ENCODE results near the gene SLC7A1. TPM values are rescaled to one million over a fixed set of nuclear protein-coding genes. Genes with fewer than 3 reads are reported as not detected.

SLC7A1 gene
- total RNA-seq, 1 experiment from 2014 or later: 84.5 TPM

DNA sequence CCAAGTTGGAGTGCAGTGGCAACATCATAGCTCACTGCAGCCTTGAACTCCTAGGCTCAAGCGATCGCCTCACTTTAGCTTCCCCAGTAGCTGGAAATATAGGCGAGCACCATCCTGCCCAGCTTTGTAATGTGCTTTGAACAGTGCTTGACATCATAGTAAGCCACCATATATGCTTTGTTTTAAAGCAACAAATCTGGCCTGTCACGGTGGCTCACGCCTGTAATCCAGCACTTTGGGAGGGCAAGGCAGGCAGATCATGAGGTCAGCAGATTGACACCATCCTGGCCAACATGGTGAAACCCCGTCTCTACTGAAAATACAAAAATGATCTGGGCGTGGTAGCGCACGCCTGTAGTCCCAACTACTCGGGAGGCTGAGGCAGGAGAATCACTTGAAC is 1.8 kb upstream of the SLC7A1 start:
- DNase-seq (ENCODE audit: low spot score) (no peak), ATAC-seq (no peak)
- POLR2A ChIA-PET: no interaction called here
- H3K4me1 Mint-ChIP-seq: peaks cover 28% of the 10 kb centered on the region
- TF ChIP-seq FOXJ3 (CRISPR knock-in tag; IDR thresholded peaks at IDR 0.05; ENCODE audit: borderline replicate concordance): no peak
- TF ChIP-seq IRF2 (CRISPR knock-in tag; IDR thresholded peaks at IDR 0.05; ENCODE audit: borderline replicate concordance, low read depth): no peak
- TF ChIP-seq SMAD3 (CRISPR knock-in tag; IDR thresholded peaks at IDR 0.05; ENCODE audit: borderline replicate concordance): no peak
- TF ChIP-seq ZNF671 (CRISPR knock-in tag; IDR thresholded peaks at IDR 0.05): no peak
- TF ChIP-seq GTF2I (CRISPR knock-in tag; conservative IDR thresholded peaks at IDR 0.05): no peak
- no peak for TF ChIP-seq ATF1 (CRISPR knock-in tag; IDR thresholded peaks at IDR 0.05)
- TF ChIP-seq, protein P1, sequence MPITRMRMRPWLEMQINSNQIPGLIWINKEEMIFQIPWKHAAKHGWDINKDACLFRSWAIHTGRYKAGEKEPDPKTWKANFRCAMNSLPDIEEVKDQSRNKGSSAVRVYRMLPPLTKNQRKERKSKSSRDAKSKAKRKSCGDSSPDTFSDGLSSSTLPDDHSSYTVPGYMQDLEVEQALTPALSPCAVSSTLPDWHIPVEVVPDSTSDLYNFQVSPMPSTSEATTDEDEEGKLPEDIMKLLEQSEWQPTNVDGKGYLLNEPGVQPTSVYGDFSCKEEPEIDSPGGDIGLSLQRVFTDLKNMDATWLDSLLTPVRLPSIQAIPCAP (CRISPR knock-in tag; IDR thresholded peaks at IDR 0.05): no peak
- TF ChIP-seq SP1 (CRISPR knock-in tag; conservative IDR thresholded peaks at IDR 0.05): no peak
- no peak for TF ChIP-seq ZNF317 (CRISPR knock-in tag; IDR thresholded peaks at IDR 0.05; ENCODE audit: borderline replicate concordance, low read depth)
- no peak for TF ChIP-seq SMAD4 (CRISPR knock-in tag; IDR thresholded peaks at IDR 0.05)
- no peak for TF ChIP-seq ZNF219 (CRISPR knock-in tag; IDR thresholded peaks at IDR 0.05; ENCODE audit: borderline replicate concordance)
- no peak for TF ChIP-seq NR3C1 (CRISPR knock-in tag; conservative IDR thresholded peaks at IDR 0.05; ENCODE audit: low read depth)
- no peaks in the 10 kb centered on the region for H3K36me3 Mint-ChIP-seq
- CTCF ChIA-PET: no interaction called here
- no peak overlapping the region for H3K4me3 Mint-ChIP-seq
- peaks cover 12% of the 10 kb centered on the region for H3K27me3 Mint-ChIP-seq (ENCODE audit: low read depth)
- H3K27ac Mint-ChIP-seq: no peak overlapping the region
- no peaks in the 10 kb centered on the region for H3K9me3 Mint-ChIP-seq

DNA sequence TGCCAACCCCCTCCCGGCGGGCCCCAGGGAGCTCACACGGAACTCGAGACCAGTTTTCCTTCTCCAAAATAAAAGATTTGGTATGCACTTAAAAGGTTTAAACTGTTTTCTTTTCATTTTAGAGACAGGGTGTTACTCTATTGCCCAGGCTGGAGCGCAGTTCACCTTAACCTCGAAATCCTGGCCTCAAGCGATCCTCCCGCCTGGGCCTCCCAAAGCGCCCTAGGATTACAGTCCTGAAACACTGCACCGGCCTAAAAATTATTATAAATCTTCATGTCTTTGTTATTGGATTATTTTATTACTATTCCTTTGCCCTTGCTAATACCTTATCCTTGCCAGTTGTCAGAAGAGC is 553 bp upstream of the SLC7A1 start:
- no peak for ATAC-seq
- no peaks in the 10 kb centered on the region for H3K36me3 Mint-ChIP-seq
- H3K4me3 Mint-ChIP-seq: peak overlapping the region; percentile 70
- DNase-seq (ENCODE audit: low spot score): no peak
- H3K9me3 Mint-ChIP-seq: no peaks in the 10 kb centered on the region
- CTCF ChIA-PET: interaction anchor here (0.7 to 1.4 kb wide), 6 partner anchors 10 to 519 kb away, joined by 3 to 5 read pairs (median 3); no protein-coding TSS in a partner anchor
- peak overlapping the region; percentile 60 for H3K27ac Mint-ChIP-seq
- peaks cover 40% of the 10 kb centered on the region for H3K4me1 Mint-ChIP-seq
- POLR2A ChIA-PET: interaction anchor here (1.0 kb wide), 2 partner anchors 58 to 111 kb away, joined by 3 read pairs; no protein-coding TSS in a partner anchor
- TF ChIP-seq, protein P2, sequence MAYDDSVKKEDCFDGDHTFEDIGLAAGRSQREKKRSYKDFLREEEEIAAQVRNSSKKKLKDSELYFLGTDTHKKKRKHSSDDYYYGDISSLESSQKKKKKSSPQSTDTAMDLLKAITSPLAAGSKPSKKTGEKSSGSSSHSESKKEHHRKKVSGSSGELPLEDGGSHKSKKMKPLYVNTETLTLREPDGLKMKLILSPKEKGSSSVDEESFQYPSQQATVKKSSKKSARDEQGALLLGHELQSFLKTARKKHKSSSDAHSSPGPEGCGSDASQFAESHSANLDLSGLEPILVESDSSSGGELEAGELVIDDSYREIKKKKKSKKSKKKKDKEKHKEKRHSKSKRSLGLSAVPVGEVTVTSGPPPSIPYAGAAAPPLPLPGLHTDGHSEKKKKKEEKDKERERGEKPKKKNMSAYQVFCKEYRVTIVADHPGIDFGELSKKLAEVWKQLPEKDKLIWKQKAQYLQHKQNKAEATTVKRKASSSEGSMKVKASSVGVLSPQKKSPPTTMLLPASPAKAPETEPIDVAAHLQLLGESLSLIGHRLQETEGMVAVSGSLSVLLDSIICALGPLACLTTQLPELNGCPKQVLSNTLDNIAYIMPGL (CRISPR knock-in tag; IDR thresholded peaks at IDR 0.05): no peak
- peak; percentile 52; the same call in 1 of the 2 replicates for TF ChIP-seq GTF2I (CRISPR knock-in tag; conservative IDR thresholded peaks at IDR 0.05)
- H3K27me3 Mint-ChIP-seq (ENCODE audit: low read depth): peaks cover 12% of the 10 kb centered on the region

DNA sequence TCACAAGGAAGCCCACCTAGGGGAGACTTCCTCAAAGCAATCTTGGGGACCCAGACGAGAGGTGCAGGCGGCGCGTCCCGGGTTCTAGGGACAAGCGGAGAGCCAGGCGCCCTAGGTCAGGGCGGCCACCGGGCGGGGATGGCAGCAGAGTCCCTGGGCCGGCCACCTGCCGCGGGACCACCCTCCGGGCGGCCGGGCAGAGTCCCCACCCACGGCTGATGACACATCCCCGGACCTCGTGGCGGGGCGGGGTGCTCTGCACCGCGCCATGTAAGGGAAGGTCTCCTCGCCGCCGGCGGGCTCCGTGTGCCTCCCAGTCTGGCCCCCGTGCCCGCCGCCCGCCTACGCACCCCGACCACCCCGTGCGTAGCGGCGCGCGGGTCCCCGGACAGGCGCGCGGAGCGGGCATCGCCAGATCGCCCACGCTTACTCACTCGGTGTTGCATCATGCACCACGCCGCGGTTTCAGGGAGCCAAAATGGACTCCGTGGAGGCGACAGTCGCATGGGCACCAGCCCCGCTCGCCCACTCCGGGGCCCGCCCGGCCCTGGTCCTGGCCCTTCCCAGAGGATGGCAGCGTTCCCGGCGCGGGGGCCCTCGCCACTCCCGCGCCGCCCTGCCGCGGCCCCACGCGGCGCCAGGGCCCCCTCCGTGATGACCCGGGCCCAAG is 643 bp downstream of the SLC7A1 start:
- Mint-ChIP-seq H3K27me3 (ENCODE audit: low read depth) (peaks cover 12% of the 10 kb centered on the region), H3K27ac (peak overlapping the region; percentile 86), H3K9me3 (no peaks in the 10 kb centered on the region), H3K4me1 (peaks cover 48% of the 10 kb centered on the region), H3K4me3 (peak overlapping the region; percentile 82), H3K36me3 (no peaks in the 10 kb centered on the region)
- ChIA-PET CTCF (no interaction called here), POLR2A (no interaction called here)
- DNase-seq (ENCODE audit: low spot score) (no peak), ATAC-seq (peak; percentile 1; the same call in 1 of the 2 replicates)
- TF ChIP-seq, protein P3, sequence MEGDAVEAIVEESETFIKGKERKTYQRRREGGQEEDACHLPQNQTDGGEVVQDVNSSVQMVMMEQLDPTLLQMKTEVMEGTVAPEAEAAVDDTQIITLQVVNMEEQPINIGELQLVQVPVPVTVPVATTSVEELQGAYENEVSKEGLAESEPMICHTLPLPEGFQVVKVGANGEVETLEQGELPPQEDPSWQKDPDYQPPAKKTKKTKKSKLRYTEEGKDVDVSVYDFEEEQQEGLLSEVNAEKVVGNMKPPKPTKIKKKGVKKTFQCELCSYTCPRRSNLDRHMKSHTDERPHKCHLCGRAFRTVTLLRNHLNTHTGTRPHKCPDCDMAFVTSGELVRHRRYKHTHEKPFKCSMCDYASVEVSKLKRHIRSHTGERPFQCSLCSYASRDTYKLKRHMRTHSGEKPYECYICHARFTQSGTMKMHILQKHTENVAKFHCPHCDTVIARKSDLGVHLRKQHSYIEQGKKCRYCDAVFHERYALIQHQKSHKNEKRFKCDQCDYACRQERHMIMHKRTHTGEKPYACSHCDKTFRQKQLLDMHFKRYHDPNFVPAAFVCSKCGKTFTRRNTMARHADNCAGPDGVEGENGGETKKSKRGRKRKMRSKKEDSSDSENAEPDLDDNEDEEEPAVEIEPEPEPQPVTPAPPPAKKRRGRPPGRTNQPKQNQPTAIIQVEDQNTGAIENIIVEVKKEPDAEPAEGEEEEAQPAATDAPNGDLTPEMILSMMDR (IDR thresholded peaks at IDR 0.05): no peak
- TF ChIP-seq ZNF416 (CRISPR knock-in tag; IDR thresholded peaks at IDR 0.05) (0 out of 2 replicates have a peak, but pooled peaks have one; percentile 33), ZBTB21 (CRISPR knock-in tag; IDR thresholded peaks at IDR 0.05; ENCODE audit: borderline replicate concordance) (no peak), FOXP1 (CRISPR knock-in tag; IDR thresholded peaks at IDR 0.05; ENCODE audit: borderline replicate concordance) (peak; percentile 54; the same call in 1 of the 2 replicates), GABPB1 (CRISPR knock-in tag; IDR thresholded peaks at IDR 0.05) (peak; percentile 98), ZNF423 (CRISPR knock-in tag; IDR thresholded peaks at IDR 0.05) (peak; percentile 59; the same call in 1 of the 2 replicates), TP53 (CRISPR knock-in tag; IDR thresholded peaks at IDR 0.05) (peak; percentile 31; the same call in 1 of the 2 replicates), CBFB (CRISPR knock-in tag; IDR thresholded peaks at IDR 0.05; ENCODE audit: low read depth) (0 out of 2 replicates have a peak, but pooled peaks have one; percentile 68), RORB (CRISPR knock-in tag; IDR thresholded peaks at IDR 0.05) (no peak)
- TF ChIP-seq, protein P4, sequence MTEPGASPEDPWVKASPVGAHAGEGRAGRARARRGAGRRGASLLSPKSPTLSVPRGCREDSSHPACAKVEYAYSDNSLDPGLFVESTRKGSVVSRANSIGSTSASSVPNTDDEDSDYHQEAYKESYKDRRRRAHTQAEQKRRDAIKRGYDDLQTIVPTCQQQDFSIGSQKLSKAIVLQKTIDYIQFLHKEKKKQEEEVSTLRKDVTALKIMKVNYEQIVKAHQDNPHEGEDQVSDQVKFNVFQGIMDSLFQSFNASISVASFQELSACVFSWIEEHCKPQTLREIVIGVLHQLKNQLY (CRISPR knock-in tag; IDR thresholded peaks at IDR 0.05): no peak
- TF ChIP-seq, protein P5, sequence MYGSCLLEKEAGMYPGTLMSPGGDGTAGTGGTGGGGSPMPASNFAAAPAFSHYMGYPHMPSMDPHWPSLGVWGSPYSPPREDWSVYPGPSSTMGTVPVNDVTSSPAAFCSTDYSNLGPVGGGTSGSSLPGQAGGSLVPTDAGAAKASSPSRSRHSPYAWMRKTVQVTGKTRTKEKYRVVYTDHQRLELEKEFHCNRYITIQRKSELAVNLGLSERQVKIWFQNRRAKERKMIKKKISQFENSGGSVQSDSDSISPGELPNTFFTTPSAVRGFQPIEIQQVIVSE (CRISPR knock-in tag; IDR thresholded peaks at IDR 0.05; ENCODE audit: borderline replicate concordance): no peak
- TF ChIP-seq, protein P6, sequence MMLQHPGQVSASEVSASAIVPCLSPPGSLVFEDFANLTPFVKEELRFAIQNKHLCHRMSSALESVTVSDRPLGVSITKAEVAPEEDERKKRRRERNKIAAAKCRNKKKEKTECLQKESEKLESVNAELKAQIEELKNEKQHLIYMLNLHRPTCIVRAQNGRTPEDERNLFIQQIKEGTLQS (CRISPR knock-in tag; conservative IDR thresholded peaks at IDR 0.05): no peak
- TF ChIP-seq, protein P7, sequence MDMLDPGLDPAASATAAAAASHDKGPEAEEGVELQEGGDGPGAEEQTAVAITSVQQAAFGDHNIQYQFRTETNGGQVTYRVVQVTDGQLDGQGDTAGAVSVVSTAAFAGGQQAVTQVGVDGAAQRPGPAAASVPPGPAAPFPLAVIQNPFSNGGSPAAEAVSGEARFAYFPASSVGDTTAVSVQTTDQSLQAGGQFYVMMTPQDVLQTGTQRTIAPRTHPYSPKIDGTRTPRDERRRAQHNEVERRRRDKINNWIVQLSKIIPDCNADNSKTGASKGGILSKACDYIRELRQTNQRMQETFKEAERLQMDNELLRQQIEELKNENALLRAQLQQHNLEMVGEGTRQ (CRISPR knock-in tag; IDR thresholded peaks at IDR 0.05): no peak

All from WTC11 (cell line).